GM18907 (cell line): ENCODE results near the gene COMMD10.
A peak's percentile ranks its signal among the peaks of the same experiment; 100 is the strongest.
"Not testable (repeated sequence)": the region's sequence is repeated elsewhere in the genome, so short reads cannot be mapped to it uniquely, and the experiment has no call there.

Source experiments
- ATAC-seq: cut with Tn5 transposase; IDR thresholded peaks from one replicate; pipeline ENCODE4 v1.9.1; 2021; ENCODE audit warnings: mild to moderate bottlenecking, moderate library complexity; ENCODE audit not compliant: unreplicated experiment

Gene COMMD10

DNA sequence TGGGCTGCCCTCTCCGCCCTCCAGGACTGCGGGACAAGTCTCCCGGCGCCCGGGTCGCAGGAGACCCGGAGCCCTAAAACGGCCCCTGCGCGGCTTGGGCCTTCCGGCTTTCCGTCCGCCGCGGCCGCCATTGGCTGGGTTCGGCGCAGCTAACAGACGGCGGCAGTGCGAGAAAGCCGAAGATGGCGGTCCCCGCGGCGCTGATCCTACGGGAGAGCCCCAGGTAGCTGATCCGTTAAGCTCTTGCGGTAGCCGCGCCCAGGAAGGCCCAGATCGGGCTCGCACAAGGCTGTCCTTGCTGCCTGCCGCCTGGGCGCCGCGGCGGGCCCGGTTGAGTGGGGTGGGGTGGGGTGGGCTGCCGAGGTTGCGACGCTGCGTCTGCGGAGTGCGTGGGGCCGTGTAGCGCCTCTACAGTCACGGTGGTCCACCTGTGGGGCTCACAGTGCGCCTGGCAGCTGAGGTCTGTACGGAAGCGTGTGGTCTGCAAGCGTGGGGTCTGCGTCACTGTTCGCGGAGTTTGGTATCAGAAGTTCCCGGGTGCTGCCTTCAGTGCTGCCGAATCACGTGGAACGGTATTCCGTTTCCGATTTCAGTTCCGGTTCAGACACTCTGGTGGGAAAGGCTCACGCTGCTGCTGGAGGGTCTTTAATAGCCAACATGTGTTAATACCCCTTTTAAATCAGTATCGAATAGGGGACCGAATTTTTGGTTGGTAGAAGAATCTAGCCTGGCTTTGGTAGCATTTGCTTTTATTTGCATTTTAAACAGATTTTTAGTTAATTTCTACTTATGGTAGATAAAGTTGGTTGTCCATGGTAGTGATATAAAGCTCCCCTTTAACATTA lies at the start of gene COMMD10:
COMMD10 (plus strand) TSS at position 155 of the 845 bp plus-strand sequence.
- ATAC-seq: peak; percentile 97

- no peak for ATAC-seq
Measured at GRCh38 chr5:116035123-116035522, 49.7 kb upstream of the COMMD10 start.

DNA sequence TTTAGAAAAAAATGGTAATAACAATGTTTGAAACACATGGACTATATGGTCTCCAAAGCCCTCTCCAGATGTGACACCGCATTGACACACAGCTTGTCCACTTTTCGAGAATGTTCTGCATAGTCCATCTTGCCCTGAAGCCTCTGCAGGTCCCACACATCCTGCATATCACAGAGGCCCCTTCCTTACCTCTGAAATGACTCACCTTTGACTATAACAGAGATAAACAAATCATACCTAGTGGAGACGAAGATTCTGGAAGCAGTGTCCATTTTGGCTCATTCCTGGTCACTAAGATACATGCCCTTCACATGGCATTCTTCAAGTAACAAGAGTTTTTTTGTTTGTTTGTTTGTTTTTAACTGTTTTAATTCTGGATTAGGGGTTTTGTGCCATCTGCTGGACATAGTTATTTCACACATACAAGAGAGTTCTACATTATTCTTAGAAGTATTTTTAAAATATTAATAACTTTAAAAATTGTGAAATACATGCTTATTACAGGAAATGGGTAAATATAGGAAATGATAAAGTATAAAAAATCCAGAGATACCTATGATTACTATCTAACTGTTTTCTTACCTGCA lies 47.5 kb upstream of the COMMD10 start:
- ATAC-seq: no peak

GRCh38 chr5:116038817-116039216 lies 46.0 kb upstream of the COMMD10 start:
- peak; percentile 87 for ATAC-seq

DNA sequence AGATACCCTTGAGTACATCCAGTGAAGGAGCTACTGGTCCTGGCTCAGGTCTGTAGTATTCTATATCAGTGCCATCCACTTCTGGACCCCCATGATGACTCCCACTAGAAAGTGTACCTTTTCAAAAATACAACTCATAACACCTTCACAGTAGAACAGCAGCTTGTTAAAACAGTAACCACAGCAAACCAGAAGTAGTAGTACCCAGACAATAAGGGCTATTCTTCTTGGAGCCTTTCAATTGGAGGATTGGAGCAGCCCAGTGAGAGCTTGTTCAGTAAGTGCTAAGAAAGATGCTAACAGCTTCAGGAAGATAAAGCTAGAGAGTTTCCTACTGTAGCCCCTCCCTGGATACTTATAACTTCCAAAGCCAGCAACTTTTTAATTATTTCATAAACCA lies 42.5 kb upstream of the COMMD10 start:
- ATAC-seq: no peak

GRCh38 chr5:116044073-116044472 lies 40.8 kb upstream of the COMMD10 start:
- ATAC-seq: no peak

DNA sequence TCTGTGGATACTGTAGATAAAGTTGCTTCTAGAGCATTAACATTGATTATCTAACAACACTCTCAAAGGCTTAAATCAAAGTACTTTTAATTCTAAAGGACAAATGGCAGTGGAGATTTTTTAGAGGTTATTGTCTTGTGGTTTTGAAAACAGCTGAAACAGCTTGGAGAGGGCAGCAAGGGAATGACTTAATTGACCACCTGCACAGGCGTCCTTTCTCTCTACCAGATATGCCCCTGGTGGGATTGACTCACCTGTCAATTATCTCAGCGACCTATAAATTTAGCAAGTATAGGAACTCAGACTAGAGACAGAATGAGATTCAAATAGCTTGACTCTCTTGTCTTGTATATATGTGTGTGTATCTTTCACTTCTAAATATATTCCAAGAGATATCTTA lies 39.0 kb upstream of the COMMD10 start:
- no peak for ATAC-seq

DNA sequence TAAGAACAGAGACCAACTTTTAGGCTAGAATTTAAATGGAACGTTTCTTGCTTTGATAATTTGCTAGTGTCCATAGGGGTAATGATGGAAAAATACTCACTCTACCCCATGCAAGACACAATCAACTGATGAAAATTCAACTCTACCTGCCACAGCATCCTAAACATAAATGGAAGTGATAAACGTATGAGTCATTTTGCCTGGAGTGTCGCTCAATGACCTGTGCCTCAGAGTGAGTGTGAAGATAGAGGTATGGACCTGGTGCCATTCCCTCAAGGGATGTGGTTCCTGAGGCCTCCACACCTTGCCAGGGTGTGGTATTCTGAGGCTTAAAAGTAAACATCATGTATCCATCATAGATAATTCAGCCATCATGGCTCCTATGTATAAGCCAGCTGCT lies 38.6 kb upstream of the COMMD10 start:
- ATAC-seq: no peak

- no peak for ATAC-seq
Measured at GRCh38 chr5:116046823-116047222, 38.0 kb upstream of the COMMD10 start.

GRCh38 chr5:116058346-116058936 lies 26.4 kb upstream of the COMMD10 start:
- no peak for ATAC-seq

- no peak for ATAC-seq
Measured at GRCh38 chr5:116062352-116062751, 22.5 kb upstream of the COMMD10 start.

- ATAC-seq: no peak
Measured at GRCh38 chr5:116063950-116064349, 20.9 kb upstream of the COMMD10 start.

GRCh38 chr5:116068028-116068632 lies 16.7 kb upstream of the COMMD10 start:
- no peak for ATAC-seq

- ATAC-seq: no peak
Measured at GRCh38 chr5:116071211-116071610, 13.6 kb upstream of the COMMD10 start.

DNA sequence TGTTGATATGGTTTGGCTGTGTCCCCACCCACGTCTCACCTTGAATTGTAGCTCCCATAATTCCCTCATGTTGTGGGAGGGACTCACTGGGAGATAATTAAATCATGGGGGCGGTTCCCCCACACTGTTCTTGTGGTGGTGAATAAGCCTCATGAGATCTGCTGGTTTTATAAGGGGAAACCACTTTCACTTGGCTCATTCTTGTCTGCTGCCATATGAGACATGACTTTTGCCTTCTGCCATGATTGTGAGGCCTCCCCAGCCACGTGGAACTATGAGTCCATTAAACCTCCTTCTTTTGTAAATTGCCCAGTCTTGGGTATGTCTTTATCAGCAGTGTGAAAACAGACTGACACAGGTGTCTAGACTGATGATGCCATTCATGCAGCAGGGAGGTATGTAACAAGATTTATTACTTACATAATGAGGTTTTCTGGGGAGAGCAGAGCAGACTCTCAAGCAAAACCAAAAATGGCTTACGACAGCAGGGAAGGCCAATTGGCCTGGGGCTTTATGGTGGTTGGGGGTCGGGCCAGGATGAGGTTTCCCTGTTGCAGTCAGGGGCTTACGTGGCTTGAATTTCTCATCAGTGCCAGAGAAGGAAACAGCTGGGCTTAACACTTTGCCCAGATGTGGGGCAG lies 9.5 kb upstream of the COMMD10 start:
- no peak for ATAC-seq

DNA sequence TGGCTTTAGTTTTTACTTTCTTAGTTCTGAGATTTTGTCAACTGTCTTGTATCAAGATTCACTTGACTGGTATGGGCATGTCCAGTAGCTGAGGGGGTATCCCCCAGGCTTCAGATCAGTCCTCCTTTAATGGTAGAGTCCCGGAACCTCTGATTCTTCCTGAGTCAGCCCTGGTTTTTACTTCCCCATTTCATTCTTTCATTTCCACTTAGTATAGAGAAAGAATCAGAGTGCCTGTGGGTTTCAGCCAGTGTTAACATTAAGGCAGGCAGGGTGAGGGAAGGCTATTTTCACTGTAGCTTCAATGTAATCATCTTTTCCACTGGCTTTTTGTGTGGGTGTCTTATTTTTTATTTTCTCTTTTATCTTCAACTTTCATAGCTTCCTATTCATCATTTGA lies 8.3 kb upstream of the COMMD10 start:
- peak; percentile 99 for ATAC-seq

DNA sequence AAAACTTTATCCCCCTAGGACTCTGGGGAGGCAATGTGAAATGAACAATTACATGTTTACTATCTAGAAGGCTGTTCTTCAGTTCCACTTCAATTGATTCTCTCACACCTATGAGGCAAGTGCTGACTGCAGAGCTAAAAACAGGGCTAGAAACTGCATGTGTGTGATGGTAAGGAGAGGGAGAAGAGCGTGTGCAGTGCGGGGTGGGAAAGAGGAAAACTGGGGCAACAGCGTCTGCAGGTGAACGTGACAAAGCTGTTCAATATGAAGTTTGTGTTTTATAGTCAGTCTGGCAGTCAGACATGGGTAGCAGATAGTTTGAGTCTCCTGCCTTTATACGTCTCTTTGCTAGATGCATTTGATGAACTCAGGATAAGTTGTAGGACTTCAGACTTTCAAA lies 6.6 kb upstream of the COMMD10 start:
- ATAC-seq: no peak

- peak; percentile 38 for ATAC-seq
Measured at GRCh38 chr5:116084287-116084691, 536 bp upstream of the COMMD10 start.

DNA sequence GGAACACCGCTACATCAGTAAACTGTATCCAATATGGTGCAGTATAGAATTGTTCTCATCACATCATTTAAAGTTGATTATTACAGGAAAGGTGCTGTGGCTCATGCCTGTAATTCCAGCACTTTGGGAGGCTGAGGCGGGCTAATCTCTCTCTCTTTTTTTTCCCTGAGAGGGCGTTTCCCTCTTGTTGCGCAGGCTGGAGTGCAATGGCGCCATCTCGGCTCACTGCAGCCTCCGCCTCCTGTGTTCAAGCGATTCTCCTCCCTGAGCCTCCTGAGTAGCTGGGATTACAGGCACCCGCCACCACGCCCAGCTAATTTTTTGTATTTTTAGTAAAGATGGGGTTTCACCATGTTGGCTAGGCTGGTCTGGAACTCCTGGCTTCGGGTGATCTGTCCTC lies 1.5 kb downstream of the COMMD10 start:
- ATAC-seq: not testable (repeated sequence)

DNA sequence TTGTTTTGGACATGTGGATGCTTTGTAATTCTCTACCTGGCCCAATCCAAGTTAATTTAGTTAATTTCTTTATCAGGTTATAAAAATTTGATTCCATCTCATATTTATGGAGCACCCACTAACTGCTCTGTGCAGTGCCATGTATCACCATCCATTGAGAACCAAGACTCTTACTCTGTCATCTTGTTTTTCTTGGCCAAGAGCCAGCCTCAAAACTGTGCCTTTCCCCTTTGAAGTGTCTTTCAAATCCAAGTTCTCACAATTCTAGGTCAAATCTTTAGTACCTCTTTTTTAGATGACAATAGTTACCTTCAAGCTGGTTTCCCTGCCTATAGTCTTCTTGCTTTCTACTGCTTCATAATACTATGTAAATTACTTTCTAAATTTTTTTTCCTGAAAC lies 3.2 kb downstream of the COMMD10 start:
- ATAC-seq: no peak

GRCh38 chr5:116090302-116090701 lies 5.5 kb downstream of the COMMD10 start:
- ATAC-seq: no peak
